HG03135 (cell line): ENCODE measurements around the gene HIGD1C.
"Not testable (repeated sequence)": the region's sequence is repeated elsewhere in the genome, so short reads cannot be mapped to it uniquely, and the experiment has no call there.

ENCODE experiments used
- ATAC-seq: cut with Tn5 transposase; IDR thresholded peaks from one replicate; pipeline ENCODE4 v1.9.1; 2021; ENCODE audit warnings: mild to moderate bottlenecking, moderate library complexity; ENCODE audit not compliant: unreplicated experiment

Gene HIGD1C

GRCh38 chr12:51013441-51013840, 61.1 kb downstream of the HIGD1C start:
- no peak for ATAC-seq

- ATAC-seq: not testable (repeated sequence)
These were observed 62.1 kb downstream of the HIGD1C start for GRCh38 chr12:51014467-51014866.

GRCh38 chr12:51017452-51017851, 65.1 kb downstream of the HIGD1C start:
- no peak for ATAC-seq

GRCh38 chr12:51018956-51019355, 66.6 kb downstream of the HIGD1C start:
- ATAC-seq: no peak

GRCh38 chr12:51019927-51020326, 67.6 kb downstream of the HIGD1C start:
- no peak for ATAC-seq
